CD14-positive monocyte (primary cell): ENCODE results near the gene PLCH2. TPM values are rescaled to one million over a fixed set of nuclear protein-coding genes. Genes with fewer than 3 reads are reported as not detected.

ENCODE experiments used
- DNase-seq, 3 donors: peaks; one replicate each; pipeline ENCODE4 v3.0.0-alpha.2; 2011 to 2022
- H2AFZ ChIP-seq: 2 replicates; pipeline ENCODE4 v1.6.0; 2012; ENCODE audit warnings: mild to moderate bottlenecking, low read depth, low read length, inconsistent platforms; ENCODE audit not compliant: insufficient read depth, poor library complexity, severe bottlenecking
- H3K27ac ChIP-seq, 2 donors: 1 replicate in 1 of 2; 2 replicates in 1 of 2; pipeline ENCODE4 v1.5.1; 2012 to 2013; ENCODE audit warnings: low read length in 2 of 2, control low read depth in 1 of 2, inconsistent platforms in 1 of 2, low read depth in 1 of 2, mild to moderate bottlenecking in 1 of 2
- H3K27me3 ChIP-seq, 2 donors: one replicate each; pipeline versions ENCODE4 v1.6.0 to v1.6.1; 2011 to 2013; ENCODE audit warnings: low read length in 2 of 2; ENCODE audit not compliant: control insufficient read depth in 2 of 2, insufficient read depth in 2 of 2
- H3K36me3 ChIP-seq, 2 donors: replicated peaks in 1 of 2; 1 replicate in 1 of 2; 2 replicates in 1 of 2; pipeline versions ENCODE4 v1.5.1 to v1.6.1; 2012 to 2013; ENCODE audit warnings: low read length in 2 of 2, control low read depth in 1 of 2, inconsistent platforms in 1 of 2, mild to moderate bottlenecking in 1 of 2; ENCODE audit not compliant: insufficient read depth in 2 of 2, control insufficient read depth in 1 of 2
- H3K4me1 ChIP-seq, 2 donors: 1 replicate in 1 of 2; 2 replicates in 1 of 2; pipeline versions ENCODE4 v1.5.1 to v1.6.1; 2012 to 2013; ENCODE audit warnings: low read length in 2 of 2, control low read depth in 1 of 2, inconsistent platforms in 1 of 2, mild to moderate bottlenecking in 1 of 2, moderate library complexity in 1 of 2; ENCODE audit not compliant: insufficient read depth in 2 of 2, control insufficient read depth in 1 of 2
- H3K4me2 ChIP-seq: replicated peaks from 2 replicates; pipeline ENCODE3; 2012; ENCODE audit warnings: low read length, moderate library complexity, mild to moderate bottlenecking; ENCODE audit not compliant: poor library complexity, severe bottlenecking; ENCODE audit errors: extremely low read depth
- H3K4me3 ChIP-seq, 3 experiments: fragments of 200-600 bp in 1 of 3; sonication (generic) in 1 of 3; replicated peaks in 1 of 3; 1 replicate in 2 of 3; 2 replicates in 1 of 3; pipeline ENCODE4 v1.5.1; 2011 to 2013; ENCODE audit warnings: low read length in 3 of 3, mild to moderate bottlenecking in 3 of 3, control low read depth in 2 of 3, low read depth in 2 of 3, inconsistent platforms in 1 of 3, moderate library complexity in 1 of 3
- H3K79me2 ChIP-seq: 2 replicates; pipeline ENCODE4 v1.6.0; 2012; ENCODE audit warnings: mild to moderate bottlenecking, control low read depth, inconsistent platforms, low read length, moderate library complexity; ENCODE audit not compliant: insufficient read depth
- H3K9ac ChIP-seq: 2 replicates; pipeline ENCODE4 v1.6.0; 2017; ENCODE audit warnings: low read length, mild to moderate bottlenecking; ENCODE audit not compliant: insufficient read depth, poor library complexity, severe bottlenecking
- H3K9me3 ChIP-seq, 2 donors: replicated peaks in 1 of 2; 1 replicate in 1 of 2; 2 replicates in 1 of 2; pipeline versions ENCODE4 v1.5.1 to v1.6.1; 2012 to 2013; ENCODE audit warnings: low read length in 2 of 2, control low read depth in 1 of 2; ENCODE audit not compliant: control insufficient read depth in 1 of 2, insufficient read depth in 1 of 2
- H4K20me1 ChIP-seq: 2 replicates; pipeline ENCODE4 v1.6.0; 2012; ENCODE audit warnings: mild to moderate bottlenecking, low read length, control low read depth, moderate library complexity; ENCODE audit not compliant: insufficient read depth
- H3K27ac Mint-ChIP-seq, 7 donors: one replicate each; pipeline ENCODE4 v1.8.0; 2020; ENCODE audit warnings: mild to moderate bottlenecking in 7 of 7, mixed read lengths in 7 of 7, moderate library complexity in 6 of 7, inconsistent platforms in 2 of 7
- H3K27me3 Mint-ChIP-seq, 3 donors: one replicate each; pipeline ENCODE4 v1.8.0; 2021 to 2022; ENCODE audit warnings: low read depth in 3 of 3, mild to moderate bottlenecking in 3 of 3, mixed read lengths in 3 of 3, moderate library complexity in 3 of 3, inconsistent platforms in 1 of 3
- H3K36me3 Mint-ChIP-seq, 2 donors: one replicate each; pipeline ENCODE4 v1.8.0; 2020; ENCODE audit warnings: mixed read lengths in 2 of 2, inconsistent platforms in 1 of 2, mild to moderate bottlenecking in 1 of 2
- H3K4me1 Mint-ChIP-seq: one replicate; pipeline ENCODE4 v1.8.0; 2020; ENCODE audit warnings: mild to moderate bottlenecking, mixed read lengths
- H3K4me3 Mint-ChIP-seq, 2 donors: one replicate each; pipeline ENCODE4 v1.8.0; 2020; ENCODE audit warnings: mild to moderate bottlenecking in 2 of 2, mixed read lengths in 2 of 2, moderate library complexity in 1 of 2
- H3K9me3 Mint-ChIP-seq, 7 donors: one replicate each; pipeline ENCODE4 v1.8.0; 2020 to 2022; ENCODE audit warnings: mixed read lengths in 7 of 7, mild to moderate bottlenecking in 6 of 7, moderate library complexity in 6 of 7, inconsistent platforms in 2 of 7
- WGBS: methylation state at CpG from one replicate; pipeline ENCODE4 v1.1.5; 2013; ENCODE audit warnings: missing lambda C conversion rate; ENCODE audit not compliant: insufficient coverage; 5-methylcytosine and 5-hydroxymethylcytosine counted together
- intact Hi-C, 2 donors: fragments of 100-400 bp; cut with micrococcal nuclease; formaldehyde crosslinking; loops; one replicate each; pipeline versions ENCODE4 v1.15.0 to v1.15.1; 2023
- polyA plus RNA-seq, 3 donors: library from polyadenylated mRNA; depleted of rRNA in 1 of 3; unstranded in 2 of 3; stranded (reverse) in 1 of 3; fragments of 300-500 nt in 2 of 3; fragments of >200 nt in 1 of 3; fragmentation: Illumina TruSeq in 2 of 3; gene quantifications; 1 replicate in 2 of 3; 2 replicates in 1 of 3; pipeline ENCODE4 v1.2.3, GENCODE V29; 2012 to 2021
- TF ChIP-seq, protein P1 (sequence below): fragments of 200-600 bp; IDR thresholded peaks from one replicate; pipeline ENCODE4 v1.8.0; 2022; ENCODE audit warnings: antibody characterized with exemption, mild to moderate bottlenecking

PLCH2 gene
- polyA plus RNA-seq, 3 donors: 1.2 TPM; not detected in 2

DNA sequence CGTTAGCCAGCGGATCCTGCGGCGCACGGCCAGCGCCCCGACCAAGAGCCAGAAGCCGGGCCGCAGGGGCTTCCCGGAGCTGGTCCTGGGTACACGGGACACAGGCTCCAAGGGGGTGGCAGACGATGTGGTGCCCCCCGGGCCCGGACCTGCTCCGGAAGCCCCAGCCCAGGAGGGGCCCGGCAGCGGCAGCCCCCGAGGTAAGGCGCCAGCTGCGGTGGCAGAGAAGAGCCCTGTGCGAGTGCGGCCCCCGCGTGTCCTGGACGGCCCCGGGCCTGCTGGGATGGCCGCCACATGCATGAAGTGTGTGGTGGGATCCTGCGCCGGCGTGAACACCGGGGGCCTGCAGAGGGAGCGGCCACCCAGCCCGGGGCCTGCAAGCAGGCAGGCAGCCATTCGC lies 26.1 kb downstream of the PLCH2 start:
- Histone ChIP-seq H2AFZ (no peak overlapping the region), H3K27ac (no peak overlapping the region), H3K9me3 (no peaks in the 10 kb centered on the region), H3K36me3 (peaks cover 1 to 2% of the 10 kb centered on the region in 2 donors), H3K4me1 (peaks cover 10 to 11% of the 10 kb centered on the region in 2 donors), H3K9ac (no peak overlapping the region), H3K79me2 (no peaks in the 10 kb centered on the region), H3K27me3 (no peaks in the 10 kb centered on the region), H3K4me2 (no peak overlapping the region), H4K20me1 (peaks cover 14% of the 10 kb centered on the region), H3K4me3 (no peak overlapping the region)
- TF ChIP-seq, protein P1, sequence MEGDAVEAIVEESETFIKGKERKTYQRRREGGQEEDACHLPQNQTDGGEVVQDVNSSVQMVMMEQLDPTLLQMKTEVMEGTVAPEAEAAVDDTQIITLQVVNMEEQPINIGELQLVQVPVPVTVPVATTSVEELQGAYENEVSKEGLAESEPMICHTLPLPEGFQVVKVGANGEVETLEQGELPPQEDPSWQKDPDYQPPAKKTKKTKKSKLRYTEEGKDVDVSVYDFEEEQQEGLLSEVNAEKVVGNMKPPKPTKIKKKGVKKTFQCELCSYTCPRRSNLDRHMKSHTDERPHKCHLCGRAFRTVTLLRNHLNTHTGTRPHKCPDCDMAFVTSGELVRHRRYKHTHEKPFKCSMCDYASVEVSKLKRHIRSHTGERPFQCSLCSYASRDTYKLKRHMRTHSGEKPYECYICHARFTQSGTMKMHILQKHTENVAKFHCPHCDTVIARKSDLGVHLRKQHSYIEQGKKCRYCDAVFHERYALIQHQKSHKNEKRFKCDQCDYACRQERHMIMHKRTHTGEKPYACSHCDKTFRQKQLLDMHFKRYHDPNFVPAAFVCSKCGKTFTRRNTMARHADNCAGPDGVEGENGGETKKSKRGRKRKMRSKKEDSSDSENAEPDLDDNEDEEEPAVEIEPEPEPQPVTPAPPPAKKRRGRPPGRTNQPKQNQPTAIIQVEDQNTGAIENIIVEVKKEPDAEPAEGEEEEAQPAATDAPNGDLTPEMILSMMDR: no peak
- intact Hi-C loops: no loop called here
- H3K27ac Mint-ChIP-seq: no peak overlapping the region
- peaks cover 0 to 5% (median 4%) of the 10 kb centered on the region in 3 donors for H3K27me3 Mint-ChIP-seq
- peaks cover 8% of the 10 kb centered on the region for H3K4me1 Mint-ChIP-seq
- H3K9me3 Mint-ChIP-seq: no peaks in the 10 kb centered on the region
- no peak for DNase-seq
- WGBS: 92% methylated on average over 32 of the region's 34 CpGs
- no peaks in the 10 kb centered on the region for H3K36me3 Mint-ChIP-seq
- no peak overlapping the region for H3K4me3 Mint-ChIP-seq

DNA sequence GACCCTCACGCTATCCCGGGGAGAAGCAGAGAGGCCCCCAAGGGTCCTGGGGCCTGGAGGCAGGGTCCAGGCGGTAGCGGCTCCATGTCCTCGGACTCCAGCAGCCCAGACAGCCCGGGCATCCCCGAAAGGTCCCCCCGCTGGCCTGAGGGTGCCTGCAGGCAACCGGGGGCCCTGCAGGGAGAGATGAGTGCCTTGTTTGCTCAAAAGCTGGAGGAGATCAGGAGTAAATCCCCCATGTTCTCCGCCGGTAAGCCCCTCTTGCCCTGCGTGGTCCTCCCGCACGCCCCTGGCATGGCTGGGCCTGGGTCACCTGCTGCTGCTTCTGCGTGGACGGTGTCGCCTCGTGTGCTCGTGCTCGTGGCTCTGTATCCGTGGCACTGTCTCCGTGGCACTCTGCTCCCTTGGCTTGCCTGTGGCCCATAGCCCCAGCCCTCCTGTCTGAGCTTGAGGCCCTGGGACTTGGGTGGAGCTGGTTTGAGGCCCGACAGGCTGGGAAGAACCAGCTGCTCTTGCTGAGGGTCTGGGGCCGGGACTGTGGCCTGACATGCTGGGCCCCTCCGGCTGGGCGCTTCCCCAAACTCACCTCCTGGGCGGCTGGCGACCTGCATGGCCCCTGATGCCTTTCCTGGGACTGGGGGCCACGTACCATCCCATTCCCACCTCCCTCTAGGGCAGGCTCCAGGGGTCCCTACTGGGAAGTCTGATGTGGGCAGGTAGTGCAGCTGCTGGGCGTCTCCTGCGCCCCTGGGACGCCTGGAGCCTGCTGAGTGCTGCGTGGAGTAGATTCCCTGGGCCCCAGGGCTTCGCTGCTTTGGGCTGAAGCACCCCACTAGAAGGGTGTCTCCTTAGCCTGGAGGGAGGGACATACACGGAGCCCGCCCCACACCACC lies 26.8 kb downstream of the PLCH2 start:
- DNase-seq: no peak
- H3K4me3 ChIP-seq: no peak overlapping the region
- no peak overlapping the region for H2AFZ ChIP-seq
- TF ChIP-seq, protein P1: no peak
- peaks cover 8 to 9% of the 10 kb centered on the region in 2 donors for H3K36me3 ChIP-seq
- no peaks in the 10 kb centered on the region for H3K27me3 ChIP-seq
- H3K9ac ChIP-seq: no peak overlapping the region
- no peak overlapping the region for H3K27ac ChIP-seq
- no peaks in the 10 kb centered on the region for H3K79me2 ChIP-seq
- H4K20me1 ChIP-seq: peaks cover 21% of the 10 kb centered on the region
- Mint-ChIP-seq H3K9me3 (no peaks in the 10 kb centered on the region), H3K27me3 (peaks cover 0 to 5% (median 4%) of the 10 kb centered on the region in 3 donors), H3K4me1 (peaks cover 8% of the 10 kb centered on the region), H3K4me3 (no peak overlapping the region), H3K27ac (no peak overlapping the region), H3K36me3 (no peaks in the 10 kb centered on the region)
- no peaks in the 10 kb centered on the region for H3K9me3 ChIP-seq
- WGBS: 88% methylated on average over 27 of the region's 36 CpGs
- intact Hi-C loops: no loop called here
- no peak overlapping the region for H3K4me2 ChIP-seq
- H3K4me1 ChIP-seq: peaks cover 10 to 11% of the 10 kb centered on the region in 2 donors
